HEK293 (cell line): ENCODE results near the gene CALHM3.

Experiments used
- ZNF19 ChIP-seq: fragments of 450-650 bp; formaldehyde crosslinking; IDR thresholded peaks from 2 replicates; pipeline ENCODE4; 2016; ENCODE audit warnings: missing biosample characterization, missing genetic modification characterization, low read depth
- TF ChIP-seq, protein P1 (sequence below): fragments of 450-650 bp; formaldehyde crosslinking; IDR thresholded peaks from 2 replicates; pipeline ENCODE4 v1.5.1; 2016; ENCODE audit warnings: missing biosample characterization, missing genetic modification characterization
- TF ChIP-seq, protein P2 (sequence below): fragments of 450-650 bp; formaldehyde crosslinking; IDR thresholded peaks from 2 replicates; pipeline ENCODE4 v1.5.1; 2016; ENCODE audit warnings: missing biosample characterization, missing genetic modification characterization, borderline replicate concordance

DNA sequence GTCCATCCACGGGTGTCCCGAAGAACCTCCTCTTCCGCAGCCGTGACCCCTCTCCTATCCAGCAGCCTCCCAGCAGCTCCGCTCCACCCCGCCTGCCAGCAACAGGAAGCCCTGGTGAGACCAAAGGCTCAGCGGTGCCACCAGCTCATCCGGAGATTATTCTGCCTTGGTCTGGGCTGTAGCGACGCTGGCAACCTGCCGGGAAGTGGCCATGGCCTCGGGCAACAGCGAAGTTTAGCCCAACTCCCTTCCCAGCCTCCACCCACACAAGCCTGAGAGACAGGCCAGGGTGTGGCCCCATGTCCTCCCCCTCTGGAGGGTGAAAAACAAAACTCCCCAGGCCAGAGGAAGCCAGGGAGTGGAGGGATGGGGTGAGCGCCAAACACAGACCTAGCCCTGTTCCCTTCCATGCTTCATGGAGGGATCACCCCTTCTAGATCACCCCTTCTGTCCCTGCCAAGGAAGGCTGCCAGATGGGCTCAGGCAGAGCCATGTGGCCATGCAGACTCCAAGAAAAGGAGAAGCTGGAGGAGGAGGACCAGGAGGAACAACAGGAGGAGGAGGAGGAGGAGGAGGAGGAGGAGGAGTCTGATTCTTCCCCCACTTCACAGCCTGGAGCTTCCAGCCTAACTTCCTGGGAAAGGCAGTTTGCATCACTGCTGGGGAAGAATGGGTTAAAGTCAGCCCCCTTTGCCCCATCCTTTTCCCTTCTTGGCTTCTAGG is 27.8 kb downstream of the CALHM3 start:
- TF ChIP-seq, protein P1, sequence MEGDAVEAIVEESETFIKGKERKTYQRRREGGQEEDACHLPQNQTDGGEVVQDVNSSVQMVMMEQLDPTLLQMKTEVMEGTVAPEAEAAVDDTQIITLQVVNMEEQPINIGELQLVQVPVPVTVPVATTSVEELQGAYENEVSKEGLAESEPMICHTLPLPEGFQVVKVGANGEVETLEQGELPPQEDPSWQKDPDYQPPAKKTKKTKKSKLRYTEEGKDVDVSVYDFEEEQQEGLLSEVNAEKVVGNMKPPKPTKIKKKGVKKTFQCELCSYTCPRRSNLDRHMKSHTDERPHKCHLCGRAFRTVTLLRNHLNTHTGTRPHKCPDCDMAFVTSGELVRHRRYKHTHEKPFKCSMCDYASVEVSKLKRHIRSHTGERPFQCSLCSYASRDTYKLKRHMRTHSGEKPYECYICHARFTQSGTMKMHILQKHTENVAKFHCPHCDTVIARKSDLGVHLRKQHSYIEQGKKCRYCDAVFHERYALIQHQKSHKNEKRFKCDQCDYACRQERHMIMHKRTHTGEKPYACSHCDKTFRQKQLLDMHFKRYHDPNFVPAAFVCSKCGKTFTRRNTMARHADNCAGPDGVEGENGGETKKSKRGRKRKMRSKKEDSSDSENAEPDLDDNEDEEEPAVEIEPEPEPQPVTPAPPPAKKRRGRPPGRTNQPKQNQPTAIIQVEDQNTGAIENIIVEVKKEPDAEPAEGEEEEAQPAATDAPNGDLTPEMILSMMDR (tag by site-specific recombination) = no peak
- no peak for TF ChIP-seq ZNF19 (tag by site-specific recombination)
- TF ChIP-seq, protein P2, sequence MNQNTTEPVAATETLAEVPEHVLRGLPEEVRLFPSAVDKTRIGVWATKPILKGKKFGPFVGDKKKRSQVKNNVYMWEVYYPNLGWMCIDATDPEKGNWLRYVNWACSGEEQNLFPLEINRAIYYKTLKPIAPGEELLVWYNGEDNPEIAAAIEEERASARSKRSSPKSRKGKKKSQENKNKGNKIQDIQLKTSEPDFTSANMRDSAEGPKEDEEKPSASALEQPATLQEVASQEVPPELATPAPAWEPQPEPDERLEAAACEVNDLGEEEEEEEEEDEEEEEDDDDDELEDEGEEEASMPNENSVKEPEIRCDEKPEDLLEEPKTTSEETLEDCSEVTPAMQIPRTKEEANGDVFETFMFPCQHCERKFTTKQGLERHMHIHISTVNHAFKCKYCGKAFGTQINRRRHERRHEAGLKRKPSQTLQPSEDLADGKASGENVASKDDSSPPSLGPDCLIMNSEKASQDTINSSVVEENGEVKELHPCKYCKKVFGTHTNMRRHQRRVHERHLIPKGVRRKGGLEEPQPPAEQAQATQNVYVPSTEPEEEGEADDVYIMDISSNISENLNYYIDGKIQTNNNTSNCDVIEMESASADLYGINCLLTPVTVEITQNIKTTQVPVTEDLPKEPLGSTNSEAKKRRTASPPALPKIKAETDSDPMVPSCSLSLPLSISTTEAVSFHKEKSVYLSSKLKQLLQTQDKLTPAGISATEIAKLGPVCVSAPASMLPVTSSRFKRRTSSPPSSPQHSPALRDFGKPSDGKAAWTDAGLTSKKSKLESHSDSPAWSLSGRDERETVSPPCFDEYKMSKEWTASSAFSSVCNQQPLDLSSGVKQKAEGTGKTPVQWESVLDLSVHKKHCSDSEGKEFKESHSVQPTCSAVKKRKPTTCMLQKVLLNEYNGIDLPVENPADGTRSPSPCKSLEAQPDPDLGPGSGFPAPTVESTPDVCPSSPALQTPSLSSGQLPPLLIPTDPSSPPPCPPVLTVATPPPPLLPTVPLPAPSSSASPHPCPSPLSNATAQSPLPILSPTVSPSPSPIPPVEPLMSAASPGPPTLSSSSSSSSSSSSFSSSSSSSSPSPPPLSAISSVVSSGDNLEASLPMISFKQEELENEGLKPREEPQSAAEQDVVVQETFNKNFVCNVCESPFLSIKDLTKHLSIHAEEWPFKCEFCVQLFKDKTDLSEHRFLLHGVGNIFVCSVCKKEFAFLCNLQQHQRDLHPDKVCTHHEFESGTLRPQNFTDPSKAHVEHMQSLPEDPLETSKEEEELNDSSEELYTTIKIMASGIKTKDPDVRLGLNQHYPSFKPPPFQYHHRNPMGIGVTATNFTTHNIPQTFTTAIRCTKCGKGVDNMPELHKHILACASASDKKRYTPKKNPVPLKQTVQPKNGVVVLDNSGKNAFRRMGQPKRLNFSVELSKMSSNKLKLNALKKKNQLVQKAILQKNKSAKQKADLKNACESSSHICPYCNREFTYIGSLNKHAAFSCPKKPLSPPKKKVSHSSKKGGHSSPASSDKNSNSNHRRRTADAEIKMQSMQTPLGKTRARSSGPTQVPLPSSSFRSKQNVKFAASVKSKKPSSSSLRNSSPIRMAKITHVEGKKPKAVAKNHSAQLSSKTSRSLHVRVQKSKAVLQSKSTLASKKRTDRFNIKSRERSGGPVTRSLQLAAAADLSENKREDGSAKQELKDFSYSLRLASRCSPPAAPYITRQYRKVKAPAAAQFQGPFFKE (tag by site-specific recombination) = no peak
